ENCODE data around the gene C2CD5.
A peak's percentile ranks its signal among the peaks of the same experiment; 100 is the strongest.
"Not testable (repeated sequence)": the region's sequence is repeated elsewhere in the genome, so short reads cannot be mapped to it uniquely, and the experiment has no call there.

Gene C2CD5

GRCh38 chr12:22544038-22544979, at the start of gene C2CD5:
Gene C2CD5 (minus strand): TSS chr12:22544542. CDS start chr12:22544150, 392 bp downstream.
- no peak for FAIRE-seq

- FAIRE-seq: no peak
Observed at GRCh38 chr12:22593864-22594263, 49.5 kb upstream of the C2CD5 start.

GRCh38 chr12:22588817-22589216, 44.5 kb upstream of the C2CD5 start:
- FAIRE-seq: peak; percentile 97

GRCh38 chr12:22578328-22578727, 34.0 kb upstream of the C2CD5 start:
- FAIRE-seq: no peak

GRCh38 chr12:22577667-22578066, 33.3 kb upstream of the C2CD5 start:
- no peak for FAIRE-seq

- FAIRE-seq: no peak
Observed at GRCh38 chr12:22576473-22576872, 32.1 kb upstream of the C2CD5 start.

- FAIRE-seq: no peak
Observed at GRCh38 chr12:22576065-22576464, 31.7 kb upstream of the C2CD5 start.

- no peak for FAIRE-seq
Observed at GRCh38 chr12:22574921-22575320, 30.6 kb upstream of the C2CD5 start.

GRCh38 chr12:22573181-22573580, 28.8 kb upstream of the C2CD5 start:
- no peak for FAIRE-seq

GRCh38 chr12:22569253-22569652, 24.9 kb upstream of the C2CD5 start:
- FAIRE-seq: no peak

- no peak for FAIRE-seq
Observed at GRCh38 chr12:22562036-22563028, 18.0 kb upstream of the C2CD5 start.

- not testable (repeated sequence) for FAIRE-seq
Observed at GRCh38 chr12:22554750-22555149, 10.4 kb upstream of the C2CD5 start.

- FAIRE-seq: no peak
Observed at GRCh38 chr12:22551624-22552023, 7.3 kb upstream of the C2CD5 start.

- no peak for FAIRE-seq
Observed at GRCh38 chr12:22545255-22545654, 913 bp upstream of the C2CD5 start.

- FAIRE-seq: no peak
Observed at GRCh38 chr12:22543246-22544037, 900 bp downstream of the C2CD5 start.

GRCh38 chr12:22541496-22542155, 2.7 kb downstream of the C2CD5 start:
- no peak for FAIRE-seq

- FAIRE-seq: no peak
Observed at GRCh38 chr12:22539055-22539454, 5.3 kb downstream of the C2CD5 start.

GRCh38 chr12:22538311-22538710, 6.0 kb downstream of the C2CD5 start:
- FAIRE-seq: no peak

GRCh38 chr12:22536971-22537544, 7.3 kb downstream of the C2CD5 start:
- FAIRE-seq: no peak

- FAIRE-seq: no peak
Observed at GRCh38 chr12:22536346-22536945, 7.9 kb downstream of the C2CD5 start.

- FAIRE-seq: no peak
Observed at GRCh38 chr12:22535478-22535877, 8.9 kb downstream of the C2CD5 start.

Data from islet of Langerhans (tissue), 1 donor.